Smooth muscle cell of the pulmonary artery (primary cell): ENCODE measurements around the gene FOXS1. TPM values are rescaled to one million over a fixed set of nuclear protein-coding genes. Genes with fewer than 3 reads are reported as not detected.

ENCODE experiments used
- total RNA-seq: library from RNA; depleted of rRNA; stranded (reverse); fragments of >200 nt; gene quantifications from 2 replicates; pipeline ENCODE4 v1.2.3, GENCODE V29; 2014

FOXS1 gene
- 20.6 and 23.1 TPM in 2 replicates for total RNA-seq

GRCh38 chr20:31845300-31845863 is at the start of gene FOXS1:
TSS of gene FOXS1 (minus strand) at chr20:31845604. CDS start at chr20:31845542, 62 bp downstream.

DNA sequence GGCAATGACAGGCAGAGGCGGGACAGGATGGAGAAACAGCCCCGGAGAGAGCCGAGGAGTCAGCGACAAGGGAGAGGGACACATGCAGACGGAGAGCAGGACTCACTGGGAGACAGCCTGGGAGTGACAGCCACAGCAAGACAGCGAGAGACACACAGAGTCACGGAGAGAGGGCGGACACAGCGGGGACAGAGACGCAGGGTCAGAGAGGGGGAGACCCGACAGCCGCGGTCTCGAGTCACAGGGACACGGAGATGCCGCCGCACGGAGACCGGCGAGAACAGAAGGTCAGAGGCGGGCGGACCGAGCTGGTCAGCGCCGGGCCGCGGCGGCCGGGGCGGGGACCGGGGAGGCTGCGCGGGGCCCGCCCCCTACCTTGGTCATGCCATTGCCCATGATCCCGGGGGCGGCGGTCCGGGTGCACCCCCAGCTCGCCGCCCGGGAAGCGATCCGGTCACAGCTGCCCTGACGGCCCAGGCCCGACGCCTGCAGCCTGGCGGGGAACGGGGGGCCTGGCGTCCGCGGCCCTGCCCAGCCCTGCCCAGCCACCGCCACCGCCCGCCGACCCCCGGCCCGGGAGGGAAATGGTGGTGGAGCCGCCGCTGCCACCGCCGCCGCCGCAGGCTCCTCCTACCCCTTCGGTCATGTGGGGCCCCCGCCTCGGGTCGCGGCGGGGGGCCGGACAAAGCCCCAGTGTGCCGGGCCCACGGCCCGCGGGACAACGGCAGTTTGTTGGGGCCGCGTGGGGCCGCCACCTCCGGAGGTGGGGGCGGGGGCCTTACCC is 24.7 kb upstream of the FOXS1 start, which contains the start of the genes DUSP15 and TTLL9:
Gene DUSP15, minus strand, starts transcription at position 586 of the 784 bp plus-strand sequence. Its CDS starts 190 bp downstream, at position 396.
Gene TTLL9, plus strand, starts transcription at position 693 of the 784 bp plus-strand sequence. CDS start 493 bp downstream, outside the sequence.

DNA sequence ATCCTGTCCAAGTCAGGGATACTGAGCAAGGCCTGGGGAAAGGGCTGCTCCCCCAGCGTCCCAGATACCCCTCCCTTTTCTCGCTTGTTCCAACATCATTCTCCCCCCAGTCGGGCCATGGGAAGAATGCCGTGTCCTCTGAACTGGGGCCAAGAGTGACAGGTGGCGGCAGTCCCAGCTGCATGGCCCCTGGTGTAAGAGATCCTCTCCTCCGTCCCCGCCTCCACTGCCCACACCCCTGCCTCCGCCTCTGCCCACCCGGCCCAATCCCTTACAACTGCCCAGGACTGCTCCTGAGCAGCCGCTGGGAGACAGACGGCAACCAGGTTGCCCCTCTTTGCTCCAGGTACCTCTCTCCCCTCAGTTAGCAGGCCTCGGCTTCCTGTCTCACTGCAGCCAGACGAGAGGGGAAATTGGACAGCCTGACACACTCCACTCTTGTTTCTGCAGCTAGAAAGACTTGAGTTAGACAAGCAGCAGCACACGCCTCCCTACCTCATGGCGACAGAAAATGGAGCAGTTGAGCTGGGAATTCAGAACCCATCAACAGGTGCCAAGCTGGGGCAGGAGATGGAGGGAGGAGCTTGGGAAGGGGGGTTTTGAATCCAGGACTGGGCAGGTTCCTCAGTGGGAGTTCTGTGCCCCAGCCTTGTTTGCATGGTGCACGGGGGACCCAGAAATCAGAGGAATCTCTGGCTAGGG is 26.2 kb downstream of the FOXS1 start, which contains the start of gene MYLK2:
Gene MYLK2, plus strand, starts transcription at position 274 of the 702 bp plus-strand sequence. Its CDS starts 225 bp downstream, at position 499.

Other genes with a start within 250 kb of the FOXS1 start
- 54.3 and 178 TPM in 2 replicates for gene ID1, start 240.3 kb downstream of the FOXS1 start, total RNA-seq
- 0.13 TPM in 1 of 2 replicates, not detected in the other for gene COX4I2, start 207.7 kb downstream of the FOXS1 start, total RNA-seq
- 94.6 and 101 TPM in 2 replicates for gene BCL2L1, start 122.7 kb downstream of the FOXS1 start, total RNA-seq
- 10.6 and 22.9 TPM in 2 replicates for gene TPX2, start 106.3 kb downstream of the FOXS1 start, total RNA-seq
- gene MYLK2, start 26.2 kb downstream of the FOXS1 start, total RNA-seq, result 0.07 and 0.10 TPM in 2 replicates
- 0.17 and 0.20 TPM in 2 replicates for gene DUSP15, start 24.9 kb upstream of the FOXS1 start, total RNA-seq
- 0.07 TPM in 1 of 2 replicates, not detected in the other for gene TTLL9, start 25.0 kb upstream of the FOXS1 start, total RNA-seq
- gene PDRG1, start 106.4 kb upstream of the FOXS1 start, total RNA-seq, result 3.1 and 3.4 TPM in 2 replicates
- gene XKR7, start 122.5 kb upstream of the FOXS1 start, total RNA-seq, result under 0.01 TPM in 1 of 2 replicates, not detected in the other
- 0.07 TPM in 1 of 2 replicates, not detected in the other for gene CCM2L, start 164.8 kb upstream of the FOXS1 start, total RNA-seq
- gene HCK, start 206.6 kb upstream of the FOXS1 start, total RNA-seq, result not detected in 2 replicates